NCI-H2029 treated with DMSO at 0.1 percent for 48 hours (cell line): ENCODE measurements around the gene ETHE1.
"Not testable (repeated sequence)": the region's sequence is repeated elsewhere in the genome, so short reads cannot be mapped to it uniquely, and the experiment has no call there.

Experiments
- DNase-seq: peaks from one replicate; lab custom pipeline; 2025; lab: John Stamatoyannopoulos, UW

Gene ETHE1

DNA sequence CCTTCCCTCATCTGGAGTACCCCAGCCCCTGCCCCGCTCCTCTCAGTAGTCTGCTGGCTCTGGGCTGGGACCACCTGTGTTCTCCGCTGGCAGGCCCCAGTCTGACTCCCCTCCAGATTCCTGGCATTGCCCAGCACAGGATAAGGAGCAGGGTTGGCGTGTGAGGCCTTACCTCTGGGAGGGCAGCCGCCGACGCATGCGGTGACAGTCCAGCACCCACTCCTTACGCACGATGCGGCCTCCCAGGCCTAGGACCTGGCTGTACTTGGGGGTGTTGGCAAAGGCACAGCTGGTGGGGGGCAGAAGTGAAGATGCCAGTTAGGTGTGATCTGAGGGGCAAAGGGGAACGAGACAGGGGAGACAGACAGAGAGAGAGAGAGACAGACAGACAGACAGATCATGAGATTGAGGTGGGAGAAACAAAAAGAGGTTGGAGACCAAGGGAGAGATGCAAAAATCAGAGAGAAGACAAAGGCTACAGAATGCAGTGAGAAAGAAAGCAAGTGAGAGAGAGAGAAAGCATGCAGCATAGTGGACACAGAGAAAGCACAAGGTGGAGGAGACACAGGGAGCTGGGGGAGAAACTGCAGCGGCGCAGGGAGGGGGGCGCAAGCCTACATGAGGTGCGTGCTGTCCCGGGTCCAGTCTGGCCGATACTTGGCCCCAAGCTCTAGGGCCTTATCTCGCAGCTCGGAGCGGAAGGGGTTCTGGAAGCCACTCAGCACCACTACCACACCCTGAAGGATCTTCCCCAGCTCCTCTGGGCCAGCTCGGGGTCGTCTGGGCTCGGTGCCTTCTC, 24.6 kb upstream of the ETHE1 start:
- no peak for DNase-seq

- no peak for DNase-seq
Measured at GRCh38 chr19:43548706-43549105, 21.7 kb upstream of the ETHE1 start.

- DNase-seq = not testable (repeated sequence)
Measured at GRCh38 chr19:43547926-43548325, 20.9 kb upstream of the ETHE1 start.

GRCh38 chr19:43546581-43546980, 19.6 kb upstream of the ETHE1 start:
- DNase-seq = no peak

GRCh38 chr19:43545981-43546380, 19.0 kb upstream of the ETHE1 start:
- DNase-seq = no peak

DNA sequence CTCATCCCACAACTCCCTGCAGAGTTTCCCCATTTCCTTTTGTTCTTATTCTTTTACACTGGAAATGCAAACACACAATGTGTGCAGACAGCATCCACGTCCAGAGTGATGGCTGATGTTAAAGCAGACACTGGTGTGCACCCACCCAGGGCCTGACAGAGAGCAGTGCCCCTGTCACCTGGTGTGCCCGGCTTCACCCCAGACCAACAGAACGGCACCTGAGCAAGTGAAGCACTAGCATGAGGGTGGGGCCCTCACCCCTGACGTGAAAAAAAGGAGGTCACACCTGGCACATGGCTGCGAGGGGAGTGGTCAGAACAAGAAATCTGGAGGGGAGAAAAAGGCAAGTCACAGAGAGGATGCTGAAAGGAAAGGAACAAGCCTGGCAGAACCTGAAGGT, 18.3 kb upstream of the ETHE1 start:
- no peak for DNase-seq

- no peak for DNase-seq
Measured at GRCh38 chr19:43544077-43544476, 17.1 kb upstream of the ETHE1 start.

GRCh38 chr19:43541920-43542650, 15.1 kb upstream of the ETHE1 start:
- no peak for DNase-seq

GRCh38 chr19:43540381-43540780, 13.4 kb upstream of the ETHE1 start:
- no peak for DNase-seq

- no peak for DNase-seq
Measured at GRCh38 chr19:43538922-43539321, 11.9 kb upstream of the ETHE1 start.

- DNase-seq = no peak
Measured at GRCh38 chr19:43534816-43535761, 8.1 kb upstream of the ETHE1 start.

DNA sequence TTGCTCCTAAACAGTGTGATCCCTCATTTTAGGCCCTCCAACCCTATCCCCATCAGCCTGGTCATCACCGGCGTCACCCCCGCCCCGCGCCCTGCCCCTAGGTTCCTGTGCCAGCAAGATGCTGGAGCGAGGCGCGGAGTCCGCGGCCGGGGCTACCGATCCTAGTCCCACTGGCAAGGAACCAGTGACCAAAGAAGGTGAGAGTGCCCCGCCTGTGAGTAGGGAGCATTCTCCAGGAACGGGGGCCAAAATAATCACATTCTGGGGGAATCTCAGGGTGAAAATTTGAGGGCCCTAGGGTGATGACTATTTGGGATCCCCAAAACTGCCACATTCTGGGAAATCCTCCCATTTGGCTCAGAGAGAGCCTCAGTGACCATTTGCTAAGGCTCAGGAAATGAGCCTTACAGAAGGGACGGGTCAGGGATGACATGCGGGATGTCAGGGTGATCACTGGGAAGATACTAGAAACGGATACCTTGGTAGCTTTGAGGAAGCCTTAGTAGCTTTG, 7.4 kb upstream of the ETHE1 start:
- DNase-seq = no peak

GRCh38 chr19:43533546-43534304, 6.7 kb upstream of the ETHE1 start:
- peak; percentile 92 for DNase-seq

- DNase-seq = peak; percentile 77
Measured at GRCh38 chr19:43532962-43533545, 6.1 kb upstream of the ETHE1 start, which contains the start of gene ZNF575. Gene ZNF575 (plus strand): TSS chr19:43533188. CDS start chr19:43534423, 1,235 bp downstream.

DNA sequence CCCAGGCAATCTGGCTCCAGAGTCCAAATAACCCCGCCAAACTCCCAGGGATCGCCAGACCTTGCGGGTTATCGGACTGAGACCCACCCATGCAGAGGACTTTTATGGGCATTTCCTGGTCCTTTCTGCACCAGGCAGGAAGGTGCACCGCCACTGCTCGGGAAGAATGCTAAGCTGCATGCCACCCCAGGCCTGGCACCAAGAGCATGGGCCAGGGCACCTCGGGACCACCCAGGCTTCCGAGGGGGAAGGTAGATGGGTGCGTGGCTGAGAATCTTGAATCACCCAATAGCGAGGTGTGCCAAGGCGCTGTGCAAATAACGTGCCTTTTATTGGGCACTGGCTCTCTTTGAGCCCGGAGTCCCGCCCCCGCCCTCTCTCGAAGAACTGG, 5.6 kb upstream of the ETHE1 start:
- peak; percentile 73 for DNase-seq

DNA sequence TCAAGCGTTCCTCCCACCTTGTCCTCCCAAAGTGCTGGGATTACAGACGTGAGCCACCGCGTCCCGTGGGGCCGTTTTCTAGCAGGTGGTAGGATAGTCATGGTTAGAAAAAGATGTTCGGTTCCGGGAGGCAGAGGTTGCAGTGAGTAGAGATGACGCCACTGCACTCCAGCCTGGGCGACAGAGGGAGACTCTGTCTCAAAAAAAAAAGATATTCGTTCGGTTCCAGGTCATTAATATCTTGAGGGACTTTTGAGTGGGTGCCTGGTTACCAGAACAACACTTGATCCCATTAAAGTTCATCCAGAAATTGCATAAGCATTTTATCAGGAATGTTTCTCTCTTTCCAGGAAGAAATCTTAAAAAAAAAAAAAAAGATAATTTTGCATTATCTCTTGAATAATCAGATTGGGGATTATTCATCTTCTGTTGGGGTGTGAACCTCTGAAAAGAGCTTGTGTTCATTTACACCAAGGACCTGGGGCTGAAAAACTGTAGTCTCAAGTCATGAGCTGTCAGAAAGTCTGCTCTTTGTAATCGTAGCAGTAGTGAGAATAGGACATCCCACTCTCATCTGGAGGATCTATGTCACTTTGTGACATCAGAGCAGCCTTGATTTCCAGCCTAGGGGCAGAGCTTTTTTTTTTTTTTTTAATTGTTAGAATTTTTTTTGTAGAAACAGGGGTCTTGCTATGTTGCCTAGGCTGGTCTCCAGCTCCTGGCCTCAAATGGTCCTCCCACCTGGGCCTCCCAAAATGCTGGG, 1.0 kb upstream of the ETHE1 start:
- DNase-seq = peak; percentile 68

DNA sequence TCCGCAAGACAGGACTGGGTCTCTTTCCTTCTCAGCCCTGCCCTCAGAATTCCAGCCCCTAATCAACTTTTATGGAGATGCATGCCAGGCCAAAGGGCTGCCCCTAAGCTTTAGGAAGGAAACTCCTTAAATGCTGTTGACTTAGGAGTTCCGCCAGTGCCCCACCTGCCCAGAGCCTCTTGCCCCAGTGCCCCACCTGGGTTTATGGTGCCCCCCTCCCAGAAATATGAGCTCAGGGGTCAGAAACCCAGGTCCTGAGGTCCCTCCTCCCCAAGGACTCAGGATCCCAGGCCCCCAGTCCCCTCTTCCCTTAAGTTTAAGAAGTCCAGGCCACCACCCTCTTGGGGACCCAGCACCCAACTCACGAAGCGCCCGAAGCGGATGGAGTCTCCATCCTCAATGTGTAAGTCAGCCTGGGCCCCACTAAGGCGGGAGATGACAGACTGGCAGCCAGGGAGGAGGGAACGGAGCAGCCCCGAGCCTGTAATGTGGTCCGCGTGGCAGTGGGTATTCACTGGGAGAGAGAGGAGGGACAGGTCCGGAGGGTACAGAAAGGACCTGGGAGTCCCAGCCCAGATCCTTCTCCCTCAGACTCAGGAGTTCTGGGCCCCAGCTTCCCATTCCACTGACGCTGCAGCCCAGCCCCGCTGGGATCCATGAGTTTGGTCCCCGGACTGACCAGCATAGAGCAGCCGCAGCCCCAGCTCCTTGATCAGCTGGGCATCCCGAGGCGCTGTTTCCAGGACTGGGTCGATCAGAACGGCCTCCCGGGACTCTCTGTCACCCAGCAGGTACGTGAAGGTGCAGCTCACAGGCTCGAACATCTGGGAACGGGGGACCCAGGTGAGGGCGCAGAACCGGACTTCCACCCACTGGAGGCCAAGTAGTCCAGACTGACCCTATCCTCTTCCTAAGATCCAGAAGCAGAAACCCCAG, 897 bp downstream of the ETHE1 start:
- DNase-seq = no peak

DNA sequence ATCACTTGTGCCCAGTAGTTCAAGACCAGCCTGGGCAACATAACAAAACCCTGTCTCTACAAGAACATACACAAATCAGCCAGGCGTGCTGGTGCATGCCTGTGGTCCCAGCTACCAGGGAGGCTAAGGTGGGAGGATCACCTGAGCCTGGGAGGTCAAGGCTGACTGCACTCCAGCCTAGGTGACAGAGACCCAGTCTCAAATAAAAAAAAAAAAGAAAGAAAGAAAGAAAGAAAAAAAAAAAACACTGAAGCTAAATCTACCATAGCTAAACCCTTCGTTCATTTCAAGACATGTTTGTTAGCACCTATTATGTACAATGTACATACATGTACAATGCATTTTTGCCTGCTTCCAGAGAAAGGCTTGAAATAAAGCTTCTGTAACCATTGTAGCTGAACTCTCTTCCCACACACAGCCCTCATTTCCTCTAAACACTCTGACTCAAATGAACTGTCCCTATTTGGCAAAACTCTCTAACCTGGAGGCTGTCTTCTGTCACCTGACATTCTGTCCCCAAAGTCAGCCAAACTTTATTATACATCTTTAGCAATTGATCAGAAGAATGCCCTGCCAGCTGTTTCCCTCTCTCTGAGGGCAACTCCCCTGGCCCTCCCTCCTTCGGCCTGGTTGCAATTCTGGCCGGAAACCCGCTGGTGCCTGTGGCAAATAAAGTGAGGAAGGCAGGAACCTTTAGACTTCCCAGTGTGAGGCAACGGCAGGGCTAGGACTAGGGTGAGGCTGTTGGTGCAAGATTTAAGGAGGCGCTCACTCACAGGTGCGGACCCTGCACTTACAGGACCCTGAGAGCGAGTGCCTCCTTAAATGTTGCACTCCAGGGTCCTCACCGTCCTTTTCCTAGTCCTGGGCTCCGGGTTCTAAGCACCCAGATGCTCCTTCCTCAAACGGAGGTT, 1.8 kb downstream of the ETHE1 start:
- no peak for DNase-seq
